Endothelial cell of umbilical vein (primary cell): Measurements from ENCODE around the gene SMARCAL1. TPM values are rescaled to one million over a fixed set of nuclear protein-coding genes. Genes with fewer than 3 reads are reported as not detected.

Experiments
- BruUV-seq: library from RNA; stranded (reverse); fragments of 400-500 nt; replicated peaks from 2 replicates; lab custom pipeline; 2021; lab: Mats Ljungman, UMichigan
- CTCF ChIA-PET: fragments of 300-600, 350-600 bp; sonication (Branson Sonifier 250); formaldehyde crosslinking; loops from one replicate; lab custom pipeline; 2021; ENCODE audit warnings: antibody characterized with exemption, inconsistent platforms; lab: Charles Lee
- POLR2A ChIA-PET: fragments of 300-600, 350-600 bp; sonication (Branson Sonifier 250); formaldehyde crosslinking; loops from one replicate; lab custom pipeline; 2021; ENCODE audit warnings: antibody characterized with exemption, inconsistent platforms; lab: Charles Lee
- DNase-seq: peaks from one replicate; pipeline ENCODE4 v3.0.0-alpha.2; 2011; ENCODE audit warnings: low read depth, low spot score
- FAIRE-seq: peaks from 2 replicates; lab custom pipeline; 2011; peaks lifted over from hg19 to GRCh38; lab: Jason Lieb, UNC
- H2AFZ ChIP-seq: 2 replicates; pipeline ENCODE4 v1.6.0; 2012; ENCODE audit warnings: low read depth, low read length, control low read depth, inconsistent platforms
- H3K27ac ChIP-seq: 2 replicates; pipeline ENCODE4 v1.5.1; 2011; ENCODE audit warnings: low read depth, mild to moderate bottlenecking, control low read depth, low read length, moderate library complexity; ENCODE audit not compliant: insufficient read depth
- H3K27me3 ChIP-seq, 2 experiments: 2 replicates each; pipeline versions ENCODE4 v1.6.0 to v1.6.1; 2011; ENCODE audit warnings: low read length in 2 of 2, mixed read lengths in 1 of 2; ENCODE audit not compliant: control insufficient read depth in 2 of 2, insufficient read depth in 2 of 2
- H3K36me3 ChIP-seq, 2 experiments: 2 replicates in 1 of 2; 3 replicates in 1 of 2; pipeline ENCODE4 v1.5.1; 2011; ENCODE audit warnings: low read length in 2 of 2, mild to moderate bottlenecking in 1 of 2, moderate library complexity in 1 of 2; ENCODE audit not compliant: control insufficient read depth in 2 of 2, insufficient read depth in 2 of 2; ENCODE audit errors: extremely low read depth in 1 of 2
- H3K4me1 ChIP-seq: 3 replicates; pipeline ENCODE4 v1.5.1; 2011; ENCODE audit warnings: mild to moderate bottlenecking, low read length; ENCODE audit not compliant: control insufficient read depth, insufficient read depth; ENCODE audit errors: extremely low read depth
- H3K4me2 ChIP-seq: 2 replicates; pipeline ENCODE4 v1.6.1; 2011; ENCODE audit warnings: low read length, control low read depth, mixed read lengths; ENCODE audit not compliant: insufficient read depth
- H3K4me3 ChIP-seq, 3 experiments: fragments of 200-600 bp in 1 of 3; sonication (generic), shearing (Covaris generic) in 1 of 3; replicated peaks in 1 of 3; 2 replicates each; pipeline ENCODE4 v1.5.1; 2011 to 2016; ENCODE audit warnings: control low read depth in 3 of 3, low read length in 3 of 3, mild to moderate bottlenecking in 2 of 3, inconsistent platforms in 1 of 3, low read depth in 1 of 3, moderate library complexity in 1 of 3; ENCODE audit not compliant: insufficient read depth in 1 of 3
- H3K79me2 ChIP-seq: 2 replicates; pipeline ENCODE4 v1.6.0; 2012; ENCODE audit warnings: low read length, inconsistent platforms; ENCODE audit not compliant: control insufficient read depth, insufficient read depth
- H3K9ac ChIP-seq: replicated peaks from 2 replicates; pipeline ENCODE3; 2011; ENCODE audit warnings: low read length, control low read depth; ENCODE audit not compliant: insufficient read depth; ENCODE audit errors: extremely low read depth
- H3K9me1 ChIP-seq: replicated peaks from 3 replicates; pipeline ENCODE4 v1.6.0; 2011; ENCODE audit warnings: mild to moderate bottlenecking, low read length; ENCODE audit not compliant: control insufficient read depth, insufficient read depth; ENCODE audit errors: extremely low read depth
- H3K9me3 ChIP-seq: replicated peaks from 2 replicates; pipeline ENCODE4 v1.5.1; 2012; ENCODE audit warnings: low read length, inconsistent platforms; ENCODE audit not compliant: control insufficient read depth, insufficient read depth
- H4K20me1 ChIP-seq: replicated peaks from 2 replicates; pipeline ENCODE3; 2011; ENCODE audit warnings: mild to moderate bottlenecking, low read length; ENCODE audit not compliant: control insufficient read depth, insufficient read depth; ENCODE audit errors: extremely low read depth
- EZH2 ChIP-seq: IDR thresholded peaks from 2 replicates; pipeline ENCODE4 v1.6.1; 2012; ENCODE audit warnings: borderline replicate concordance, low read depth, mild to moderate bottlenecking, moderate library complexity, low read length, inconsistent platforms; ENCODE audit not compliant: severe bottlenecking
- GATA2 ChIP-seq: IDR thresholded peaks from 2 replicates; pipeline ENCODE4 v1.7.0; 2011; ENCODE audit warnings: low read depth, mild to moderate bottlenecking, moderate library complexity, mixed read lengths, low read length; ENCODE audit not compliant: insufficient read length, insufficient read depth
- MAX ChIP-seq: IDR thresholded peaks from 2 replicates; pipeline ENCODE4 v1.6.1; 2011; ENCODE audit not compliant: insufficient read depth, insufficient read length
- MYC ChIP-seq: IDR thresholded peaks from one replicate; pipeline ENCODE4 v1.6.1; 2011; ENCODE audit warnings: mild to moderate bottlenecking, low read depth, low read length
- POLR2A ChIP-seq: IDR thresholded peaks from 2 replicates; pipeline ENCODE4 v1.6.1; 2012; ENCODE audit warnings: low read depth, mild to moderate bottlenecking, control low read depth, low read length
- POLR2AphosphoS5 ChIP-seq: IDR thresholded peaks from 2 replicates; pipeline ENCODE4 v1.6.1; 2012; ENCODE audit warnings: low read depth, mild to moderate bottlenecking, control low read depth, low read length, moderate library complexity; ENCODE audit not compliant: insufficient read depth
- dilution Hi-C: fragments of 300-500 bp; cut with MboI; formaldehyde crosslinking; loops from one replicate; pipeline ENCODE4 v1.15.0; 2019; ENCODE audit warnings: low sequenced_read_pairs; ENCODE audit not compliant: extremely low pct_ligation_motif_present
- intact Hi-C: fragments of 100-400 bp; cut with micrococcal nuclease; formaldehyde crosslinking; loops from one replicate; pipeline ENCODE4 v1.10.0; 2022
- polyA plus RNA-seq, 4 experiments: library from polyadenylated mRNA; depleted of rRNA in 3 of 4; stranded (reverse) in 3 of 4; unstranded in 1 of 4; fragments of >200 nt; gene quantifications; 2 replicates each; pipeline versions ENCODE4 v1.2.1 to v1.2.3, GENCODE V29; 2011 to 2012; ENCODE audit warnings: missing spikeins in 1 of 4
- total RNA-seq: library from RNA; stranded (reverse); gene quantifications from 2 replicates; pipeline ENCODE4 v1.2.3, GENCODE V29; 2021

Gene SMARCAL1
- total and polyA plus RNA-seq, 2 donors (not counting 3 experiments of a cell fraction or from before 2014, with no cell fraction given), result 25.4 to 30.7 TPM

GRCh38 chr2:216503159-216503629 lies 90.9 kb downstream of the SMARCAL1 start:
- H3K4me1 ChIP-seq, result peaks cover 18% of the 10 kb centered on the region
- dilution Hi-C loops, result no loop called here
- ChIA-PET POLR2A (no interaction called here), CTCF (interaction anchor here (0.8 kb wide), 1 partner anchor 25 kb away, joined by 4 read pairs; no protein-coding TSS in a partner anchor)
- DNase-seq (no peak), FAIRE-seq (no peak)
- H3K9me3 ChIP-seq, result no peaks in the 10 kb centered on the region
- H3K4me2 ChIP-seq, result no peak overlapping the region
- no peak overlapping the region for H3K27ac ChIP-seq
- H3K79me2 ChIP-seq, result peaks cover 52% of the 10 kb centered on the region
- H3K4me3 ChIP-seq, result no peak overlapping the region
- intact Hi-C loops, result no loop called here
- no peaks in the 10 kb centered on the region for H4K20me1 ChIP-seq
- no TSS peak for BruUV-seq
- no peaks in the 10 kb centered on the region for H3K27me3 ChIP-seq
- peaks cover 36 to 37% of the 10 kb centered on the region in 2 experiments for H3K36me3 ChIP-seq
- TF ChIP-seq POLR2A (peak; percentile 28), POLR2AphosphoS5 (peak; percentile 23), MAX (no peak), MYC (no peak), GATA2 (no peak)
- no peak overlapping the region for H2AFZ ChIP-seq
- no peak overlapping the region for H3K9ac ChIP-seq
- no peaks in the 10 kb centered on the region for H3K9me1 ChIP-seq

GRCh38 chr2:216503697-216504375 lies 91.6 kb downstream of the SMARCAL1 start:
- Histone ChIP-seq H3K4me2 (no peak overlapping the region), H3K27me3 (no peaks in the 10 kb centered on the region), H3K9ac (no peak overlapping the region), H3K36me3 (peaks cover 36 to 37% of the 10 kb centered on the region in 2 experiments), H3K9me1 (no peaks in the 10 kb centered on the region), H3K4me3 (no peak overlapping the region), H3K79me2 (peaks cover 51% of the 10 kb centered on the region), H2AFZ (no peak overlapping the region), H4K20me1 (no peaks in the 10 kb centered on the region), H3K27ac (no peak overlapping the region), H3K4me1 (peaks cover 17% of the 10 kb centered on the region), H3K9me3 (no peaks in the 10 kb centered on the region)
- no peak for FAIRE-seq
- no peak for TF ChIP-seq GATA2
- TF ChIP-seq EZH2, result no peak
- TF ChIP-seq POLR2A, result no peak
- CTCF ChIA-PET, result interaction anchor here (0.8 to 1.2 kb wide), 2 partner anchors 15 to 25 kb away, joined by 3 to 4 read pairs; no protein-coding TSS in a partner anchor
- dilution Hi-C loops (no loop called here), intact Hi-C loops (no loop called here)
- DNase-seq, result no peak
- BruUV-seq, result no TSS peak
- POLR2A ChIA-PET, result interaction anchor here (1.0 kb wide), 1 partner anchor 11 kb away, joined by 4 read pairs; no protein-coding TSS in a partner anchor
